Effector memory CD4-positive, alpha-beta T cell (primary cell): Measurements from ENCODE around the gene EIF3F.
"Not testable (repeated sequence)": the region's sequence is repeated elsewhere in the genome, so short reads cannot be mapped to it uniquely, and the experiment has no call there.

Experiments used
- DNase-seq, 3 donors: peaks; one replicate each; pipeline ENCODE4 v3.0.0-alpha.2; 2020
- H3K27ac ChIP-seq: 2 replicates; pipeline ENCODE4 v1.7.0; 2013; ENCODE audit warnings: mild to moderate bottlenecking, low read length, moderate library complexity; ENCODE audit not compliant: insufficient read depth, poor library complexity, severe bottlenecking
- H3K27me3 ChIP-seq: replicated peaks from 2 replicates; pipeline ENCODE4 v1.7.0; 2013; ENCODE audit warnings: mild to moderate bottlenecking, low read length; ENCODE audit not compliant: insufficient read depth, control insufficient read depth, poor library complexity, severe bottlenecking
- H3K36me3 ChIP-seq: 2 replicates; pipeline ENCODE4 v1.7.0; 2013; ENCODE audit warnings: mild to moderate bottlenecking, low read length, moderate library complexity; ENCODE audit not compliant: control insufficient read depth, insufficient read depth
- H3K4me1 ChIP-seq: 2 replicates; pipeline ENCODE4 v1.7.0; 2013; ENCODE audit warnings: low read length, mild to moderate bottlenecking; ENCODE audit not compliant: control insufficient read depth, insufficient read depth, poor library complexity, severe bottlenecking
- H3K4me3 ChIP-seq: 2 replicates; pipeline ENCODE4 v1.7.0; 2013; ENCODE audit warnings: low read length, low read depth, mild to moderate bottlenecking; ENCODE audit not compliant: insufficient read depth, poor library complexity, severe bottlenecking
- H3K9me3 ChIP-seq: 2 replicates; pipeline ENCODE4 v1.7.0; 2013; ENCODE audit warnings: mild to moderate bottlenecking, low read length, moderate library complexity; ENCODE audit not compliant: control insufficient read depth

The EIF3F gene

DNA sequence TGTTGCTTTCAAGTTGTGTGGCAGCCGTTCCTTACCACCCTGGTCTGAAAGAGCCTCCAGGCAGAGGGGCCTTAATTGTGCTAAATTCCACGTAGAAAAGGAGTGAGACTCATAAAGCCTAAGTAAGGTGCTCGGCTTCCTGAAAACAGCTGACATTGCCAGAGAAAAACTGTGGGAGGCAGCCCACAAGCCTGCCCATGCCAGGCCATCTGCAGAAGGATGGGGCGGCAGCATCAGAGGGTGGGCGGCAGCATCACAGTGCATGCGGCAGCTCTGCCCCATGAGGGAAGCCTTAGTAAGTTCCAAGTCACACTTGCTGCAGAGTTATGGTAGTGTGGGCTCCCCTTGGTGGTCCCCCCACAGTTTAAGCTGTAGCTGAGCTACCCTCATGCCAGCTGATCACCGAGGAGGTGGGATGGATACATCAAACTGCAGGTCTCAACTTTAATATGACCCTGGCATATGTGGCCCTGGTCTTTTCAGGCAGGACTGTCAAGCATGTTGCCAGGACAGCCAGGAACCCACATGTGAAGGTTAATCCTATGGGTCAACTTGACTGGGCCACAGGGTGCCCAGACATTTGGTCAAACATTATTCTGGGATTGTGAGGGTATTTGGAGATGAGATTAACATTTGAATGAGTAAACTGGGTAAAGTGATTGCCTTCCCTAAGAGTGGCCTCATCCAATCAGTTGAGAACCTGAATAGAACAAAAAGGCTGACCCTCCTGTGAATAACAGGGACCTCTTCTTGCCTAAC lies 3.1 kb upstream of the EIF3F start:
- Histone ChIP-seq H3K27ac (no peak overlapping the region), H3K4me1 (peaks cover 20% of the 10 kb centered on the region), H3K9me3 (no peaks in the 10 kb centered on the region), H3K36me3 (no peaks in the 10 kb centered on the region), H3K27me3 (no peaks in the 10 kb centered on the region), H3K4me3 (no peak overlapping the region)
- no peak for DNase-seq

DNA sequence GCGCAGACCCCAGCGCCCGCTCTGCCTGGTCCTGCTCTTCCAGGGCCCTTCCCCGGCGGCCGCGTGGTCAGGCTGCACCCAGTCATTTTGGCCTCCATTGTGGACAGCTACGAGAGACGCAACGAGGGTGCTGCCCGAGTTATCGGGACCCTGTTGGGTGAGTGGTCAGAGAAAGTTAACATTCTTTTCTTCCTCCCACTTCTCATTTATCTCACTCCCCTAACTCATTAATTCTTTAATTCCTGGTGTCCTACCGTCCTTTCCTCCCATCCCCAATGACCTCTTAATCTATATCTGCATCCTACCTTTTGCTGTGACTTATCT lies 385 bp downstream of the EIF3F start:
- Histone ChIP-seq H3K4me1 (peaks cover 24% of the 10 kb centered on the region), H3K36me3 (peaks cover 14% of the 10 kb centered on the region), H3K4me3 (peak overlapping the region; percentile 78), H3K27ac (peak overlapping the region; percentile 68)
- not testable (repeated sequence) for DNase-seq, H3K9me3 ChIP-seq, H3K27me3 ChIP-seq

DNA sequence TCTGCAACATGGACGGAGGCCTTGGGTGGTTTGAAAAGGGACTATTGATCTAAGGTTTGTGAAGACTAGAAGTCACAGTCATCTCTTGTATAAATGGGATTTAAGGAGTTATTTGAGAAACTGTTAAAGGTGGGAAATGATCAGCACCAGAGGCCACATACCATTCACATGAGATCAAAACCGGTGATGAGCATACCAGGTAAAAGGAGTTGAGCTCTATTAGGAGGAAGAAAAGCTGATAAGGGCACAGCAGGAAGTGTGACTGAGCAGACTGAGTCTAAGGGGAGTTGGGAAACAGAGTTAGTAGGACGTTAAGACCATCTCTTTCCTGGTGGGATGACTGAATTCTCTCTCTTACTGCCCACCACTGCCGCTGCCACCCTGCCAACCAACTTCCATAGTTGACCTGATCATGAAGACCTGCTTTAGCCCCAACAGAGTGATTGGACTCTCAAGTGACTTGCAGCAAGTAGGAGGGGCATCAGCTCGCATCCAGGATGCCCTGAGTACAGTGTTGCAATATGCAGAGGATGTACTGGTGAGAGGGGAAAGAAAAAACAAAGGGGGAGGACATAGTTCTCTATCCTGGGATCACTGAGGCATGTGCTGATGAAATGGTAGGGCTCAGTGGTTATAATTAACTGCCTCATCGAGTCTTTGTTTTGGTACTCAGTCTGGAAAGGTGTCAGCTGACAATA lies 7.6 kb downstream of the EIF3F start:
- Histone ChIP-seq H3K27ac (no peak overlapping the region), H3K9me3 (no peaks in the 10 kb centered on the region), H3K27me3 (no peaks in the 10 kb centered on the region), H3K4me3 (no peak overlapping the region), H3K4me1 (no peaks in the 10 kb centered on the region), H3K36me3 (peaks cover 79% of the 10 kb centered on the region)
- no peak for DNase-seq

DNA sequence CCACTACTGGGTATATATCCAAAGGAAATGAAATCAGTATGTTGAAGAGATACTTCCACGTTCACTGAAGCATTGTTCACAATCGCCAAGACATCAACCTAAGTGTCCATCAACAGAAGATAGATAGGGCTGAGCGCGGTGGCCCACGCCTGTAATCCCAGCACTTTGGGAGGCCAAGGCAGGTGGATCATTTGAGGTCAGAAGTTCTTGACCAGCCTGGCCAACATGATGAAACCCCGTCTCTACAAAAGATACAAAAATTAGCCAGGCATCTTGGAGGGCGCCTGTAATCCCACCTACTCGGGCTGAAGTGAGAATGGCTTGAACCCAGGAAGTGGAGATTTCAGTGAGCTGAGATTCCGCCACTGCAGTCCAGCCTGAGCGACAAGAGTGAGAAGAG lies 12.7 kb downstream of the EIF3F start:
- H3K36me3 ChIP-seq, result peaks cover 47% of the 10 kb centered on the region
- H3K9me3 ChIP-seq, result no peaks in the 10 kb centered on the region
- H3K27me3 ChIP-seq, result no peaks in the 10 kb centered on the region
- no peak overlapping the region for H3K4me3 ChIP-seq
- no peak for DNase-seq
- no peaks in the 10 kb centered on the region for H3K4me1 ChIP-seq
- H3K27ac ChIP-seq, result no peak overlapping the region

DNA sequence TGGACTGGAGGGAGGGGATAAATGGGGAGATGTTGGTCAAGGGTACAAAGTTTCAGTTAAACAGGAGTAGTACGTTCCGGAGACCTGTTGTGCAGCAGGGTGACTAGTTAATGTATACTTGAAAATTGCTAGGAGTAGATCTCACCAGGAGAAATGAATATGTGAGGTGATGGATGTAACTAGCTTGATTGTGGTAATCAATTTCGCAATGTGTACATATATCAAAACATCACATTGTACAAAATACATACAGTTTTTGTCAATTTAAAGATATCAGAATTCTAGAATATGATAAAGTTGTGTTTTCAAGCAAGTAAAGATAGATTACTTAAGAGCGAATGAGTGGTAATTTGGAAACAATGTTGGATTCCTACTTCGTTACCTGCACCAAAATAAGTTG lies 13.3 kb downstream of the EIF3F start:
- Histone ChIP-seq H3K27me3 (no peaks in the 10 kb centered on the region), H3K4me3 (no peak overlapping the region), H3K36me3 (peaks cover 42% of the 10 kb centered on the region), H3K4me1 (no peaks in the 10 kb centered on the region), H3K9me3 (no peaks in the 10 kb centered on the region), H3K27ac (no peak overlapping the region)
- no peak for DNase-seq

DNA sequence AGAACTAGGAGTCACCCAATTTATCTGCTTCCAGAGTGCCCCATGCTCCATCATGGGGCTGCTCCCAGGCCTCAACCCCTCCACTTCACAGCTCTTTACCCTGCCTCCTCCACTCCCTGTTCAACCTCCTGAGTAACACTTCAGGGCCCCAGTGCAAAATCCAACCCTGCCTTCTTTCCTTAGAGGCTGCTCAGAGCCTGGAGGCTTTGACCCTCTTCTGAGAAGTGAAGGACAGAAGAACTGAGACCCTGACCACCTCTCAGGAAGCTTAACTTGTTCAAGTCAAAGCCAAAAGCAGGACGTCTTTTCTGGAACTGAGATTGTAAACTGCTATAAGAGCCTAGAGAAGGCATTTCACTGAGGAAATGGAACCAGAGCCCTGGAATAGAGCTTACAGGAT lies 15.5 kb downstream of the EIF3F start:
- Histone ChIP-seq H3K27ac (no peak overlapping the region), H3K36me3 (peaks cover 19% of the 10 kb centered on the region), H3K27me3 (no peaks in the 10 kb centered on the region), H3K4me3 (no peak overlapping the region), H3K9me3 (no peaks in the 10 kb centered on the region), H3K4me1 (no peaks in the 10 kb centered on the region)
- no peak for DNase-seq

DNA sequence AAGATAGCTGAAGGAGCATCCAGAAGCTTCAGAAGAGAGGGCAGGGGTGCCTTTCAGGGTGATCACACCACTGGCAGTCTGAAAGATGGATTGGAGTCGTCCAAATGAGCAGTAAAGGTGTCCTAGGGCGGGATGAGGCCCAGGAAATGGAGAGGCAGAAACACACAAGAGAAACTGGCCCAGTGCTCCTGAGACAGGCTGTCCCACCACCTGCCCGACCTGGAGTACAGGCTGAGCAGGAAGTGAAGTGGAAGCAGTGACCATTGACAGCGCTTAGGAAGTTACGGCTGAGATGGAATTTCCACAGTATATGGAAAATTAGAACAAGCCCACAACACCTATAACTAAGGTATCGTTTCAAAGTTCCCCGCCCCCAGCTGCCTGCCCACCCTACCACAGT lies 16.1 kb downstream of the EIF3F start:
- Histone ChIP-seq H3K4me1 (no peaks in the 10 kb centered on the region), H3K36me3 (peaks cover 14% of the 10 kb centered on the region), H3K4me3 (no peak overlapping the region), H3K27ac (no peak overlapping the region), H3K9me3 (no peaks in the 10 kb centered on the region), H3K27me3 (no peaks in the 10 kb centered on the region)
- DNase-seq, result no peak

DNA sequence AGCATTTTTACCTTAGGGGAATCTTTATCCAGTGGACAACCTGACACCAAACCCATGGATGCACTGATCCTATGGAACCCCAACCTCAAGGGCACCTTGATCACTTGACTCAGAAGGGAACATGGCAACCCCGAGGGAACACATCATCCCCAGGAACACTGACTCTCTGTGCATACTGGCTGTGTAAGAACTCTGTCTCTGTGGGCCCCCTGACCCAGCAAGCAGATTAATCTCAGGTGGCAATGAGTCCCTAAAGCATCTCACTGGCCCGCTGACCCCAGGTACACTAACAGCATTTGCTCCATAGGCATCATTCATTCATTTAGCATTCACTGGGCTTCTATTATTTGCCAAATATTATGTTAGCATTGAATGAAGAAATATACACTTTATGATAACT lies 16.9 kb downstream of the EIF3F start:
- Histone ChIP-seq H3K27me3 (no peaks in the 10 kb centered on the region), H3K9me3 (no peaks in the 10 kb centered on the region), H3K4me3 (no peak overlapping the region), H3K27ac (no peak overlapping the region), H3K4me1 (no peaks in the 10 kb centered on the region), H3K36me3 (peaks cover 7% of the 10 kb centered on the region)
- no peak for DNase-seq

DNA sequence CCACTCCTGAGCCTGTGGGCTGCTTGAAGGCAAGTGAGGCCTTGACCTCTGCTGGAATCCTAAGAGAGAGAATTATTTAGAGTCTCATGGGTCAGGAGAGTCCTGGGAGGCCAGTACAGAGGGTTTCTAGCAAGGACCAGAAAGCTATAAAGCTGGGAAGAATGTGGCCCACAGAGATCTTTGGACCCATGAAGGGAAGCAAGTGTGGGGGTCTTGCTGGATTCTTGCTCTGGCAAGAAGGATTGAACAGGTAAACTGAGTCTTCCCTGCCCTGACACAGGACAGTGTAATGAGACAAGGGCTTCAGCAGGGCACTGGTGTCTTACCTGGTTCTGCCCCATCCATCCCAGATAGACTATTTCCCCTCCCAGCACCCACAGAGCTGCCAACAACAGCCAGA lies 18.4 kb downstream of the EIF3F start:
- Histone ChIP-seq H3K27ac (no peak overlapping the region), H3K4me1 (no peaks in the 10 kb centered on the region), H3K27me3 (no peaks in the 10 kb centered on the region), H3K36me3 (no peaks in the 10 kb centered on the region), H3K4me3 (no peak overlapping the region), H3K9me3 (no peaks in the 10 kb centered on the region)
- DNase-seq, result no peak

DNA sequence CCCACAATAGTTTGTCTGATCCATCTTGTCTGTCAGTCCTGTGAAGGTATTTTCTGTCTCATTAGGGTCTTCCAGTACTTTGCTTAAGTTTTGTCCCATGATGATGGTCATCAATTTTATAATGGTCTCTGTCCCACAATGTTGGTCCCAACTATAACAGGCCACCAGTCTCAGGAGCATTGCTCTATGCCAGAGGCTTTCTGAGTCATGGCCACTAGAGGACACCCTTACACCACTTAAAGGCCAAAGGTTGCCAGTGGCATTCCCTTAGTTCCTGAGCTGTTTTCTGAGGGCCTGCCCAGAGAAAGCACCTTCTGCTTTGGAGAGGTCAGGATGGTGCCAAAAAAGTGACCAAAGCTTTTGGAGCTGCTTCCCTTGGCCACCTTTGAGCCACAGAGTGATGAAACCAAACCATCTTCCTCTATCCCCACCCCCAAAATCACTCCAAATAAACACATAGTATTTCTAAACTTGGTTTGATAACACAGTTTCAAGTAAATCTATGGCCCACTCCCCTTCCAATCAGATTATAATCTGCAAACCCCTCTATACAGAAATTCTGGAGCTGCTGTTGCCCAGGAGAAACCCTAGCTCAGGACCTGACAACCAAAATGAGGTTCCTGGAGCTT lies 19.3 kb downstream of the EIF3F start:
- no peaks in the 10 kb centered on the region for H3K27me3 ChIP-seq
- no peaks in the 10 kb centered on the region for H3K9me3 ChIP-seq
- H3K36me3 ChIP-seq, result no peaks in the 10 kb centered on the region
- H3K4me3 ChIP-seq, result no peak overlapping the region
- H3K4me1 ChIP-seq, result no peaks in the 10 kb centered on the region
- peak; percentile 16 to 34 (median 17) for DNase-seq
- no peak overlapping the region for H3K27ac ChIP-seq
